Calu3 (cell line): ENCODE results near the gene ADGRV1. TPM values are rescaled to one million over a fixed set of nuclear protein-coding genes. Genes with fewer than 3 reads are reported as not detected.

Source experiments
- BruUV-seq: library from RNA; stranded (reverse); fragments of 400-500 nt; replicated peaks from 2 replicates; lab custom pipeline; 2021; lab: Mats Ljungman, UMichigan
- CTCF ChIA-PET: fragments of 300-600 bp; sonication (Branson Sonifier 250); formaldehyde crosslinking; loops from one replicate; lab custom pipeline; 2022; ENCODE audit warnings: antibody characterized with exemption; lab: Charles Lee
- DNase-seq: peaks from one replicate; pipeline ENCODE4 v3.0.0; 2022
- H3K27ac Mint-ChIP-seq: one replicate; pipeline ENCODE4 v1.8.0; 2022; ENCODE audit warnings: mixed read lengths; ENCODE audit not compliant: unreplicated experiment
- H3K27me3 Mint-ChIP-seq: one replicate; pipeline ENCODE4 v1.8.0; 2022; ENCODE audit warnings: mixed read lengths; ENCODE audit not compliant: unreplicated experiment
- H3K36me3 Mint-ChIP-seq: one replicate; pipeline ENCODE4 v1.8.0; 2022; ENCODE audit warnings: mild to moderate bottlenecking, moderate library complexity, mixed read lengths; ENCODE audit not compliant: insufficient read depth, unreplicated experiment
- H3K4me1 Mint-ChIP-seq: one replicate; pipeline ENCODE4 v1.8.0; 2022; ENCODE audit warnings: mild to moderate bottlenecking, low read depth, mixed read lengths; ENCODE audit not compliant: unreplicated experiment
- H3K4me3 Mint-ChIP-seq: one replicate; pipeline ENCODE4 v1.8.0; 2022; ENCODE audit warnings: mild to moderate bottlenecking, low read depth, moderate library complexity, mixed read lengths; ENCODE audit not compliant: unreplicated experiment
- H3K9me3 Mint-ChIP-seq: one replicate; pipeline ENCODE4 v1.8.0; 2022; ENCODE audit warnings: low read depth, mixed read lengths; ENCODE audit not compliant: unreplicated experiment
- CTCF ChIP-seq: fragments of 200-600 bp; IDR thresholded peaks from one replicate; pipeline ENCODE4 v1.8.0; 2022; ENCODE audit warnings: antibody characterized with exemption; ENCODE audit not compliant: unreplicated experiment
- intact Hi-C: fragments of 100-400 bp; cut with micrococcal nuclease; formaldehyde crosslinking; loops from one replicate; pipeline ENCODE4 v1.10.0; 2022; ENCODE audit not compliant: unreplicated experiment
- total RNA-seq: library from RNA; stranded (reverse); gene quantifications from 2 replicates; pipeline ENCODE4 v1.2.3, GENCODE V29; 2022

ADGRV1 gene
- total RNA-seq, 1 experiment from 2014 or later: 1.8 TPM

- CTCF ChIA-PET: no interaction called here
- Mint-ChIP-seq H3K4me3 (no peak overlapping the region), H3K9me3 (no peaks in the 10 kb centered on the region), H3K27ac (no peak overlapping the region), H3K36me3 (no peaks in the 10 kb centered on the region), H3K27me3 (no peaks in the 10 kb centered on the region), H3K4me1 (no peaks in the 10 kb centered on the region)
- no TSS peak for BruUV-seq
- intact Hi-C loops: no loop called here
- no peak for TF ChIP-seq CTCF
- no peak for DNase-seq
Observed at GRCh38 chr5:90882448-90882847, 323.9 kb downstream of the ADGRV1 start.

GRCh38 chr5:90885180-90885868 lies 326.7 kb downstream of the ADGRV1 start:
- H3K4me3 Mint-ChIP-seq: no peak overlapping the region
- BruUV-seq: no TSS peak

GRCh38 chr5:90886381-90886780 lies 327.8 kb downstream of the ADGRV1 start:
- no peak for DNase-seq
- H3K27me3 Mint-ChIP-seq: no peaks in the 10 kb centered on the region
- H3K4me1 Mint-ChIP-seq: peaks cover 11% of the 10 kb centered on the region
- no peaks in the 10 kb centered on the region for H3K9me3 Mint-ChIP-seq
- TF ChIP-seq CTCF: no peak
- no peaks in the 10 kb centered on the region for H3K36me3 Mint-ChIP-seq
- no peak overlapping the region for H3K27ac Mint-ChIP-seq
- intact Hi-C loops: no loop called here
- H3K4me3 Mint-ChIP-seq: no peak overlapping the region
- no TSS peak for BruUV-seq
- CTCF ChIA-PET: no interaction called here

More at GRCh38 chr5:90885180-90885868, 326.7 kb downstream of the ADGRV1 start:
- CTCF ChIA-PET: no interaction called here
- Mint-ChIP-seq H3K36me3 (no peaks in the 10 kb centered on the region), H3K9me3 (no peaks in the 10 kb centered on the region), H3K4me1 (peaks cover 11% of the 10 kb centered on the region), H3K27ac (no peak overlapping the region), H3K27me3 (no peaks in the 10 kb centered on the region)
- DNase-seq: no peak
- intact Hi-C loops: no loop called here
- TF ChIP-seq CTCF: no peak

- intact Hi-C loops: no loop called here
- no peaks in the 10 kb centered on the region for H3K9me3 Mint-ChIP-seq
- no peak for DNase-seq
- no peak for TF ChIP-seq CTCF
- peak overlapping the region; percentile 14 for H3K27ac Mint-ChIP-seq
- BruUV-seq: no TSS peak
- H3K36me3 Mint-ChIP-seq: no peaks in the 10 kb centered on the region
- CTCF ChIA-PET: interaction anchor here (0.8 to 1.3 kb wide), 4 partner anchors 10 to 531 kb away, joined by 3 to 6 read pairs (median 4); no protein-coding TSS in a partner anchor
- no peak overlapping the region for H3K4me3 Mint-ChIP-seq
- H3K27me3 Mint-ChIP-seq: no peaks in the 10 kb centered on the region
- peaks cover 11% of the 10 kb centered on the region for H3K4me1 Mint-ChIP-seq
Observed at GRCh38 chr5:90888511-90889324, 330.1 kb downstream of the ADGRV1 start.
